Fibroblast of villous mesenchyme (primary cell): ENCODE data around the gene RASSF6. TPM values are rescaled to one million over a fixed set of nuclear protein-coding genes. Genes with fewer than 3 reads are reported as not detected.
"Not testable (repeated sequence)": the region's sequence is repeated elsewhere in the genome, so short reads cannot be mapped to it uniquely, and the experiment has no call there.

Source experiments
- DNase-seq: peaks from one replicate; pipeline ENCODE4 v3.0.0-alpha.2; 2010; ENCODE audit warnings: low read depth
- H3K4me3 ChIP-seq: 2 replicates; pipeline ENCODE4 v1.5.1; 2011; ENCODE audit warnings: low read depth, mild to moderate bottlenecking, low read length
- total RNA-seq: library from RNA; depleted of rRNA; stranded (reverse); fragments of >200 nt; gene quantifications from 2 replicates; pipeline ENCODE4 v1.2.3, GENCODE V29; 2012
- TF ChIP-seq, protein P1 (sequence below): IDR thresholded peaks from 2 replicates; pipeline ENCODE4 v1.5.1; 2012; ENCODE audit warnings: low read depth, mild to moderate bottlenecking, low read length; ENCODE audit not compliant: insufficient read depth

Gene RASSF6
- total RNA-seq, 1 donor: not detected

DNA sequence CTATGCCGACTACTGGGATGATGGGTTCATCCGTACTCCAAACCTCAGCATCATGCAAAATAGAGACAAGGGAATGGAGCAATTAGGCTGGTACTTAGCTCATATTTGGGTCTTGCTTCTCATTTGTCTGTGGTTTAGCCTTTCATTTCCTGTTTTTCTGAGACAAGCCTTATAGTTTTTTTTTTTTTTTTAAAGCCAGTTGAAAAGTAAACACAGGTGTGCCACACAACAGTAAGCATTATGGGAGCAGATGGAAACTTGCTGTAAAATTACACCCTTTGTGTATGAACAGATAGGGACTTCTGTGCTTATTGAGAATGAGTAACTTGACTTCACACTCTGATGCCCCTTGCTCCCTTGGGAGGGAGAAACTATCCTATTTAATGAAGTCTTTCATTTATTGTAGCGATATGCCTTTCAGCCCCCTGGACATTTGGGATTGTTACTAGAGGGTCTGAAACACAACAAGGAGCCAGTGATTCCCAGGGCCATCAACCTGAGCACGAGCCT lies 13.7 kb downstream of the RASSF6 start:
- TF ChIP-seq, protein P1, sequence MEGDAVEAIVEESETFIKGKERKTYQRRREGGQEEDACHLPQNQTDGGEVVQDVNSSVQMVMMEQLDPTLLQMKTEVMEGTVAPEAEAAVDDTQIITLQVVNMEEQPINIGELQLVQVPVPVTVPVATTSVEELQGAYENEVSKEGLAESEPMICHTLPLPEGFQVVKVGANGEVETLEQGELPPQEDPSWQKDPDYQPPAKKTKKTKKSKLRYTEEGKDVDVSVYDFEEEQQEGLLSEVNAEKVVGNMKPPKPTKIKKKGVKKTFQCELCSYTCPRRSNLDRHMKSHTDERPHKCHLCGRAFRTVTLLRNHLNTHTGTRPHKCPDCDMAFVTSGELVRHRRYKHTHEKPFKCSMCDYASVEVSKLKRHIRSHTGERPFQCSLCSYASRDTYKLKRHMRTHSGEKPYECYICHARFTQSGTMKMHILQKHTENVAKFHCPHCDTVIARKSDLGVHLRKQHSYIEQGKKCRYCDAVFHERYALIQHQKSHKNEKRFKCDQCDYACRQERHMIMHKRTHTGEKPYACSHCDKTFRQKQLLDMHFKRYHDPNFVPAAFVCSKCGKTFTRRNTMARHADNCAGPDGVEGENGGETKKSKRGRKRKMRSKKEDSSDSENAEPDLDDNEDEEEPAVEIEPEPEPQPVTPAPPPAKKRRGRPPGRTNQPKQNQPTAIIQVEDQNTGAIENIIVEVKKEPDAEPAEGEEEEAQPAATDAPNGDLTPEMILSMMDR: no peak
- H3K4me3 ChIP-seq: no peak overlapping the region
- DNase-seq: no peak

- H3K4me3 ChIP-seq: no peak overlapping the region
- DNase-seq: no peak
Measured at GRCh38 chr4:73603854-73604584, 16.2 kb downstream of the RASSF6 start.

DNA sequence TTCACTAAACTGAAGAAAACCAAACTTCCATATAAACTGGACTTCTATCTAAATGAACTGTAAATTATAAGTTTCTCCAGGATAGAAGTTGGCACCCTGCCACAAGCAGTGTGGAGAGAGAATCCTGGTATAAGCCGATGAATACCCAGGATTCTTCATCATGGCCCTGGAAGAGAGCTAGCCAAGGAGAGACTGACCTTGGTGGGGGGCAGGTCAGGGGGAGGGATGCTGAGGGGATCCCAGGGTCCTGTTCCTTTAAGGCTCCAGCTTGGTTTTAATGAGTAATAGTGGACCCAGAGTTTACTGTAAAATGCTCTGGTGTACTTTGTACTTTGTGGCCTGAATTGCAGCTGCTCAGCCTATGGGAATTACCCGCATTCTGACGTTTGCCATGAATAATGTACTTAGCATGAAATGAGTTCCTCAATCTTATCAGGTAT lies 16.9 kb downstream of the RASSF6 start:
- DNase-seq: peak; percentile 59
- TF ChIP-seq, protein P1: no peak
- H3K4me3 ChIP-seq: no peak overlapping the region

More at GRCh38 chr4:73603854-73604584, 16.2 kb downstream of the RASSF6 start:
- TF ChIP-seq, protein P1: no peak

DNA sequence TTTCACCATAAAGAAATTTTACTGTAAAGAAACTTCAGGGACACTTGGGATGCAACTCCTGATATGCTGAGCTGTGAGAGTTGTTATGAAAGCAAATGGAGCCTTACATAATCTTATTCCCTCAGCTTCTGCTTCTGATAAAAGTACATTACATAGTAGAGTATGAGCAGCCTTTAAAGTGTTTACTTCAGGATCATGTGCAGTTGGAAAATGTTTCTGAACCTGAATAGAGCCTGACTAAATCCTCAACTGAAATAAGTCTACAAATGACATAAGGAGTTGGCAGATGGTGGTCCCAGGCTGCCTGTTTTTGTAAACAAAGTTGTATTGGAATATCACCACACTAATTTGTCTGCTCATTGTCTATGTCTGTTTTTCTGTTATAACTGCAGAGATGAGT lies 19.3 kb downstream of the RASSF6 start:
- DNase-seq: peak; percentile 46
- TF ChIP-seq, protein P1: no peak
- no peak overlapping the region for H3K4me3 ChIP-seq

DNA sequence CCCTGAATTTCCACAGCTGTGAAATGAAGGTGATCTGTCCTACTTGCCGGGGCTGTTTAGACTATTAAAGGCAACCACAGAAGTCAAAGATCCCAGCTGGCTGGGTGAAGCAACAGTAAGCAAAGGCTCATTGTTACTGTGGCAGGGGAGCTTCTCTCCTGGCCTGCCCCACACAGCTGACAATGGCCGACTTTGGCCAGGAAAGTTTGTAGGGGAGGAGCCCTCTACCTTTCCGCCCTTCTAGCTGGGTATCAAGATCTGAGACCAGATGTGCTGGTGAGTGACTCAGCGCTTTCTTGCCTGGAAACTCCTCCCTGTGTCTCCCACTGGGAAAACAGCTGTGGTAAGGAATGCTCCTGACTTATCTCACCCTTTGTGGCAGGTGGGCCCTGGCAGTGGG lies 21.1 kb downstream of the RASSF6 start:
- DNase-seq: peak; percentile 89
- TF ChIP-seq, protein P1: no peak
- no peak overlapping the region for H3K4me3 ChIP-seq

DNA sequence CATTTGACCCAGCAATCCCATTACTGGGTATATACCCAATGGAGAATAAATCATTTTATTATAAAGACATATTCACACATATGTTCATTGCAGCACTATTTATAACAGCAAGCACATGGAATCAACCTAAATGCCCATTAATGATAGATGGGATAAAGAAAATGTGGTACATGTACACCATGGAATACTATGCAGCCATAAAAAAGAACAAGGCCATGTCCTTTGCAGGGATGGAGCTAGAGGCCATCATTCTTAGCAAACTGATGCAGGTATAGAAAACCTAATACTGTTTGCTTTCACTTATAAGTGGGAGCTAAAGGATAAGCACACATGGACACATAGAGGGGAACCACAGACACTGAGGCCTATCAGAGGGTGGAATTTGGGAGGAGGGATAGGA lies 22.6 kb downstream of the RASSF6 start:
- no peak for DNase-seq
- no peak overlapping the region for H3K4me3 ChIP-seq
- TF ChIP-seq, protein P1: no peak

DNA sequence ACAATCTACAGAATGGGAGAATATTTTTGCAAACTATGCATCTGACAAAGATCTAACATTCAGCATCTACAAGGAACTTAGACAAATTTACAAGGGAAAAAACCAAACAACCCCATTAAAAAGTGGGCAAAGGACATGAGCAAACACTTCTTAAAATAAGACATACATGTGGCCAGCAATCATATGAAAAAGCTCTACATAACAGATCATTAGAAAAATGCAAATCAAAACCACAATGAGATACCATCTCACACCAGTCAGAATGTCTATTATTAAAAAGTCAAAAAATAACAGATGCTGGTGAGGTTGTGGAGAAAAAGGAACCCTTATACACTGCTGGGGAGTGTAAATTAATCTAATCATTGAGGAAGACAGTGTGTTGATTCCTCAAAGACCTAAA lies 23.1 kb downstream of the RASSF6 start:
- not testable (repeated sequence) for H3K4me3 ChIP-seq, DNase-seq
